HG03558 (cell line): ENCODE data around the gene CRYBA1.

ENCODE experiments used
- ATAC-seq: cut with Tn5 transposase; IDR thresholded peaks from one replicate; pipeline ENCODE4 v1.9.1; 2021; ENCODE audit warnings: moderate number of reproducible peaks; ENCODE audit not compliant: unreplicated experiment; ENCODE audit errors: extremely low read depth

The CRYBA1 gene

GRCh38 chr17:29235904-29236303, 10.8 kb upstream of the CRYBA1 start:
- no peak for ATAC-seq

GRCh38 chr17:29237476-29238132, 9.1 kb upstream of the CRYBA1 start:
- ATAC-seq: no peak

- no peak for ATAC-seq
Measured at GRCh38 chr17:29238133-29238850, 8.4 kb upstream of the CRYBA1 start.

GRCh38 chr17:29240477-29240876, 6.2 kb upstream of the CRYBA1 start:
- ATAC-seq: no peak

- no peak for ATAC-seq
Measured at GRCh38 chr17:29240968-29241963, 5.4 kb upstream of the CRYBA1 start.

- ATAC-seq: no peak
Measured at GRCh38 chr17:29242051-29242450, 4.6 kb upstream of the CRYBA1 start.

GRCh38 chr17:29242790-29243189, 3.9 kb upstream of the CRYBA1 start:
- ATAC-seq: no peak

GRCh38 chr17:29243792-29244191, 2.9 kb upstream of the CRYBA1 start:
- no peak for ATAC-seq

GRCh38 chr17:29245401-29245800, 1.3 kb upstream of the CRYBA1 start:
- ATAC-seq: no peak

GRCh38 chr17:29247219-29247618, 560 bp downstream of the CRYBA1 start:
- ATAC-seq: no peak

- ATAC-seq: no peak
Measured at GRCh38 chr17:29248845-29249244, 2.2 kb downstream of the CRYBA1 start.

GRCh38 chr17:29250666-29251065, 4.0 kb downstream of the CRYBA1 start:
- no peak for ATAC-seq

- no peak for ATAC-seq
Measured at GRCh38 chr17:29251184-29251583, 4.5 kb downstream of the CRYBA1 start.

GRCh38 chr17:29252101-29252791, 5.6 kb downstream of the CRYBA1 start:
- no peak for ATAC-seq

GRCh38 chr17:29253037-29253436, 6.4 kb downstream of the CRYBA1 start:
- ATAC-seq: no peak

- no peak for ATAC-seq
Measured at GRCh38 chr17:29255926-29256522, 9.4 kb downstream of the CRYBA1 start.

- ATAC-seq: no peak
Measured at GRCh38 chr17:29256735-29257466, 10.2 kb downstream of the CRYBA1 start.

GRCh38 chr17:29257756-29258155, 11.1 kb downstream of the CRYBA1 start:
- no peak for ATAC-seq

- no peak for ATAC-seq
Measured at GRCh38 chr17:29263916-29264315, 17.3 kb downstream of the CRYBA1 start.
